HTERT RPE-1 (cell line): ENCODE results near the gene SMARCC2.

Source experiments
- in situ Hi-C: fragments of 300-500 bp; cut with MboI; formaldehyde crosslinking; loops from 4 replicates; pipeline ENCODE4 v1.14.3; 2020; ENCODE audit warnings: low sequenced_read_pairs

Gene SMARCC2

DNA sequence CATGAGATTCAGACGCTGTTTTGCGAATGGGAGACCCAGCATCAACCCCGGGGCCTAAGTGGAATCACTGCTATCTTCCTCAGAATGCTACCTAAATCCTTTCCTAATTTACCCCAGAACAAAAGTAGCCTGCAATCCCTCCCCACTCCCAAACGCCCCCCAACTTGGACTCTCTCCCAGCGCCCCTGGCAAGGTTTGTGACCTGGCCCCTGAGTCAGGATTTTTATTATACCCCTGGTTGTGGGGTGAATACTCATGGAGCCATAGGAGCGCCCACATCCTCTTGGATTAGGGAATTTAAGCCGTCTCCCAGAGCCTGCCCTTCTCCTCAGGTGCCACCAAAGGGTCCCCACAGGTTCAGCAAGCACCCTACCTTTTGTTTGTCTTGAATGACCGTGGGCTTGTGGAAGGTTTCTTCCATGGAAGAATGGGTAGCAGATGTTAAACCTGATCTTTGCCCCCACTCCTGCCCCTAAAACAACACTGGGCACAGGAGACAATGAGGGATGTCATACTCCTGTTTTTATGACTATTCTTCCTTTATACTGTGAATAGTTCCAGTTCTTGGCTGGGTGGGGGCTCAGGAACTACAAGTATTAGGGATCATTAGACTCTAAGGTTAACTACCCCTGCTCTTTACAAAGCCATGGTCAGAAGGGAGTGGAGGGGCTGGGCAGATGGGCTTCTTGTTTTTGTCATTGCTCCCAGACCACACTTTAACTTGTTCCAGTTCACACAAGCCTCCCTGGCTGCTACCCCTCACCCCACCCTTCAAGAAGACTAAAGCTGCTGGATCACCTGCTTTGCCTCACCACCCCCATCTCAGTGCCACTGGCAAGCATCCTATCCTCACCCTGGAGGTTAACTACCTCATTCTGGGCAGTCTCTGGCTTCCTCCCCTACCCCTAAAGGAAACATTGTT, 36.3 kb downstream of the SMARCC2 start:
- in situ Hi-C loops = no loop called here

- in situ Hi-C loops = no loop called here
These were observed 37.0 kb downstream of the SMARCC2 start, which contains the start of gene MYL6B for GRCh38 chr12:56152132-56152755. Gene MYL6B (plus strand): TSS chr12:56152587. CDS start chr12:56153919, 1,332 bp downstream.

DNA sequence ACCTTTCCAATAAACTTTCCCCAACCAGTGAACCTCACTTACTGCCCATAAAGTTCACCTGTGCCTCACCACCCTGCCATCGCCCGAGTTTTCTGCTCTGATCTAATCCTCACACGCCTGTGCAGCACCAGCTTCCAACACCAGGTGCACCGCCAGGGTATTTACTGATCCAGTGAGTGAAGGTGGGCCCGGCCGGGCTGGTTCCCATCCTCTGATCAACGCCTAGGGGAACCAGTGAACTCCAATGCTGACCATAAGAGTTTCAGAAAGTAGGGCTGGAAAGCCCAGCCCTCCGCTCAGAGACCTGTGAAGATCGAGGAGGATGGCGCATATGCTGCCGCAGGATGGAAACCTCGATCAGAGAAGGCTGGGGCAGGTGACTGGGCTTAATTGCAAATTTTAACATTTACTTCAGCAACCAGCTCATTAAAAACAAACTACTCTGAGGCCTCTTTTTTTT, 37.6 kb downstream of the SMARCC2 start:
- in situ Hi-C loops = no loop called here

DNA sequence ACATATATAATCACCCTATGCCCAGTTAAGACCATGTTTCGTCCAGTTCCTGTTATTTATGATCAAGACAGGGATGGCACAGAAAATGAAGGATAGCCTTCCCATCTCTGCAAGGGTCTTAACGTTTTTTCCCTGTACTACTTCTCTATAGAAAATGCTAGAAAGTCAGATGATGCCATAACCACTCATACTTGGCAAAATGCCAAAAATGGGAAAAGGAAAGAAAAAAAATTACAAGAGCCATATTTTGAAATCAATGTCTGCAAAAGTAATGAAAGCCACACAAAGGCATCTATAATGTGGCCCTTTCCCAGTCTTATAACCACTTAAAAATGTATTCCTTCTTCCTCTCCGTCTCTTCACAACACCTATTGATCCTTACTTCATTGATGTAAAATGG, 38.7 kb downstream of the SMARCC2 start:
- in situ Hi-C loops = no loop called here

DNA sequence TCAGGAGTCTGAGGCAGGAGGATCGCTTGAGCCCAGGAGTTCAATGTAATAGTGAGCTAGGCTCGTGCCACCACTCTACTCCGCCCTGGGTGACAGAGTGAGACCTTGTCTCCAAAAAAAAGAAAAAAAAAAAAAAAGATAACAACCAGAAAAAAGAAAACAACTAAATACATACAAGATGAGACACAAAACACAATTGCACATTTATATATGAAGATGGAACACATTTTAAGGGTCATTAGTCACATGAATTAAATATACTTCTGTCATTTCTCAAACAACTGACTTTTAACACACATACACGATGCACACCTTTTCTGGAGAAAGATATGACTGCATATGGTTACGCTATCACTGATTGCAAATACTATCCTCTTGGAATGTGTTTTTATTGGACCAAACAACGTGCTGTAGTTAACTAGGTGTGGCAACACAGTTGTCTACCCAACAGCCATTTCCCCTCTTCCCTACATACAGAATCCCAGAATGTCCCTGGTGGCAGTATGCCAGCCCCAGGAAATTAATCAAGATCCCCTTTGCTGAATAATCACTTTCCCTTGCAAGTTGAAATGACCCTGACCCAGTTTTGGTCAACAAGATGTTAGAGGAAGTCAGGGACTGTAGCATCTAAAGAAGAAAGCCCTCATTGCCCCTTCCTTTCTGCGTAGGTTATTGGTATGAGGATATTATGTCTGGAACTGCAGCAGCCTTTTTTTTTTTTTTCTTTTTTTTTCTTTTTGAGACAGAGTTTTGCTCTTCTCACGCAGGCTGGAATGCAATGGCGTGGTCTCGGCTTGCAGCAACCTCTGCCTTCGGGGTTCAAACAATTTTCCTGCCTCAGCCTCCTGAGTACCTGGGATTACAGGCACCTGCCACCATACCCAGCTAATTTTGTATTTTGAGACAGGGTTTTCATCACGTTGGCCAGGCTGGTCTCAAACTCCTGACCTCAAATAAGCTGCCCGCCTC, 42.5 kb downstream of the SMARCC2 start:
- in situ Hi-C loops = no loop called here

DNA sequence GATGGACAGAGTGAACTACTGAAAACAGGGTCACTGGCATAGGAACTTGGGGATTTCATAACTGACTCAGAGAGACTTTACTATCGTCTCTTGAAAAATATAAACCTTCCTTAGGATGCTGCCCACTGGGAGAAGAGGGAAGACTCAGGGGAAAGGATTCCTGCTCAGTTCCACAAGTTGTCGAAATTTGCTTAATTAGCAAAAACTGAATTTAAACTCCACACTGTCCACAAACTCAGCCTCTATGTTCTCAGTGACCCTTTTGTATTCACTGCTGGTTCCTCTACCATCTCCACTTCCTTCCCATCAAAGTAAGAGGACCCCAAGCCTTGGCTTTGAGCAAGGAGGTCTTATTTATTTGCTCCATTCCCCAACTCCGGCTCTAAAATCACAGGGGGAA, 44.1 kb downstream of the SMARCC2 start:
- in situ Hi-C loops = no loop called here

GRCh38 chr12:56143870-56144269, 45.4 kb downstream of the SMARCC2 start:
- in situ Hi-C loops = no loop called here

DNA sequence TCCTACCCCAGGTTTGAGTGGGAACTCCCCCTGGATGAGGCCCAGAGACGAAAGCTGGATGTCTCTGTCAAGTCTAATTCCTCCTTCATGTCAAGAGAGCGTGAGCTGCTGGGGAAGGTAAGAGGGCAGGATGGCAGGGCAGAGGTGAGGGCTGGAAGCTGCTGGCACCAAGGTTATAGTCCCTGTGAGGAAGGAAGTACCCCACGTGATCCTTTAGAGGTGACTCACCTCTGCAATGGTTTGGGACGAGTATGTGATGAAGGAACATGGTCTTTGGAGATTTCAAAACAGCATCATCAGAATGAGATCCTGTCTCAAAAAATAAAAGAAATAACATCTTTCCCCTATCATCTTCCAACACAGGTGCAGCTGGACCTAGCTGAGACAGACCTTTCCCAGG, 46.1 kb downstream of the SMARCC2 start:
- in situ Hi-C loops = no loop called here

DNA sequence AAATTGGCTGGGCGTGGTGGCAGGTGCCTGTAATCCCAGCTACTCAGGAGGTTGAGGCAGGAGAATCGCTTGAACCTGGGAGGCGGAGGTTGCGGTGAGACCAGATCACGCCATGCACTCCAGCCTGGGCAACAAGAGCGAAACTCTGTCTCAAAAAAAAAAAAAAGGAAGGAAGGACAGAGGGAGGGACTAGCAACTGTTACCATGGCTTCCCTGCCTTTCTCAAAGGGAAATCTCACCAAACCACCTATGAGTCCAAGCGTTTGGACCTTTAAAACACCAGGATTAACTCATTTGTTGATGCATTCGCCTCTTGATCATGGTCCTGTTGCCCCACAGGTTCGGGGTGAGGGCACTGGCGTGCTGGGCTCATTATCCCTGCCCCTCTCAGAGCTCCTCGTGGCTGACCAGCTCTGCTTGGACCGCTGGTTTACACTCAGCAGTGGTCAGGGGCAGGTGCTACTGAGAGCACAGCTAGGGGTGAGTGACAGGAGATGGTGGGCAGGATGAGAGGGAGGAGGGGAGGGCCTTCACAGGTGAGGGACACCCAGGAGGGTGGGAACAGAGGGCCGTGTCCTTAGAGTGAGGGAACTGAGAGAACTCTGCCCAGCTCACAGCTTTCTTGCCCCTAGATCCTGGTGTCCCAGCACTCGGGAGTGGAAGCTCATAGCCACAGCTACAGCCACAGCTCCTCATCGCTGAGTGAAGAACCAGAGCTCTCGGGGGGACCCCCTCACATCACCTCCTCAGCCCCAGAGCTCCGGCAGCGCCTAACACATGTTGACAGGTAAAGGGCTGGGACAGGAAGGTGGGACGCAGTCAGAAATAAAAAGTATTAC, 47.1 kb downstream of the SMARCC2 start:
- in situ Hi-C loops = no loop called here

- in situ Hi-C loops = no loop called here
These were observed 51.3 kb downstream of the SMARCC2 start for GRCh38 chr12:56137853-56138571.

DNA sequence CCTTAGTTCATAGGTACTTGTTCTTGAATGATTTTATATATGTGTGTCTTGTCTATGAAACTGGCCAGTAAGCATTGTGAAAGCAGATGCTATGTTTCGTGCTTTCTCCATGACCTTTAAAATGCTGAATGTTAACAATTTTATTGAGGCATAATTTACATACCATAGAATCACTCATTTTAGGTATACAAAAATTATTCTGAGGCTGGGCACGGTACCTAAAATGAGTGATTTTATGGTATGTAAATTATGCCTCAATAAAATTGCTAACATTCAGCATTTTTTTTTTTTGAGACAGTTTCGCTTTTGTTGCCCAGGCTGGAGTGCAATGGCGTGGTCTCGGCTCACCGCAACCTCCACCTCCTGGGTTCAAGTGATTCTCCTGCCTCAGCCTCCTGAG, 54.4 kb downstream of the SMARCC2 start:
- in situ Hi-C loops = no loop called here

- in situ Hi-C loops = no loop called here
These were observed 58.4 kb downstream of the SMARCC2 start for GRCh38 chr12:56130876-56131275.

- in situ Hi-C loops = no loop called here
These were observed 59.3 kb downstream of the SMARCC2 start for GRCh38 chr12:56129942-56130495.

GRCh38 chr12:56129206-56129941, 59.9 kb downstream of the SMARCC2 start:
- in situ Hi-C loops = no loop called here

- in situ Hi-C loops = no loop called here
These were observed 60.5 kb downstream of the SMARCC2 start for GRCh38 chr12:56128670-56129205.

DNA sequence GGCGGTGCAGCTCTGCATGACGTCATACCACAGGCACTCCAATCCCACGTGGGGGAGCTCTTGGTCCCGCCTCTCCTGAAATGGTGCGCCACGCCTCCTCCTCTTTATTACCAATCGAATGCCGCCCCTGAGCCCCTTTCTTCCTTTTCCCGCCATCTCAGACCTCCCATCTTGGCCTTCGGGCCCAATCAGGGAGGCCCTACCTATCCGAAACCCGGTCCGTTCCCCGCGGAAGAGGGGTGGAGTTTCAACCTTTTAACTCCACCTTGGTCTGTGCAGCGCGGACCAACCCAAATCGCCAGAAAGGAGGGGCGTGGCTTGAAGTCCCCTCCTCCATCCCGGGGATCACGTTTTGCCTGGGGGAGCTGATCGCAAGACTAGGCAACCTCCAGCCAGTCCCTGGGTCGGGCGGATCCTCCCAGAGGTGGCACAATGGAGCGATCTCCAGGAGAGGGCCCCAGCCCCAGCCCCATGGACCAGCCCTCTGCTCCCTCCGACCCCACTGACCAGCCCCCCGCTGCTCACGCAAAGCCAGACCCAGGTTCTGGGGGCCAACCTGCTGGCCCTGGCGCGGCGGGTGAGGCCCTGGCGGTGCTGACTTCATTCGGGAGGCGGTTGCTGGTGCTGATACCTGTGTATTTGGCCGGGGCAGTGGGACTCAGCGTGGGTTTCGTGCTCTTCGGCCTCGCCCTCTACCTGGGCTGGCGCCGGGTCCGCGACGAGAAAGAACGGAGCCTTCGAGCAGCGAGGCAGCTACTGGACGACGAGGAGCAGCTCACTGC, 61.2 kb downstream of the SMARCC2 start, which contains the start of gene ESYT1:
Gene ESYT1 (plus strand): TSS at position 380 of the 782 bp plus-strand sequence. CDS start 53 bp downstream, at position 433.
- in situ Hi-C loops = no loop called here

DNA sequence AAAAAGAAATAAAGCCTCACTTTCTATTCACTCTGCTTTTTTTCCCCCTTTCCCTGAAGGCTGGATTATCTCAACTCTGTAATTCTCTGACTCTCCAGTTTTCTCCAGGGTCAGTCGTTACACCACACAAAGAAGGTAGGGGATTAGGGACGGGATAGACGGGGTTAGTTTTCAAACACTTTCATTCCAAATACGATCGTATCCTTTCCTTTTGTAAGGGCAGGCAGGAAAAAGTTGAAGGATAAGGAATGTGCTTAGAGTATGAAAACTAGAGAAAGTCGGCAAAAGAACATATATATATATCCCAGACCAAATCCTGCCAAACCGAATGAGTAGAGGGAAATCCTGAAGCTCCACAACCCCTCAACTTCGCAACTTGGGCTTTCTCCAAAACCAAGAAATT, 61.8 kb downstream of the SMARCC2 start:
- in situ Hi-C loops = no loop called here
